ENCODE data around the gene NOX4.
"Not testable (repeated sequence)": the region's sequence is repeated elsewhere in the genome, so short reads cannot be mapped to it uniquely, and the experiment has no call there.

DNA sequence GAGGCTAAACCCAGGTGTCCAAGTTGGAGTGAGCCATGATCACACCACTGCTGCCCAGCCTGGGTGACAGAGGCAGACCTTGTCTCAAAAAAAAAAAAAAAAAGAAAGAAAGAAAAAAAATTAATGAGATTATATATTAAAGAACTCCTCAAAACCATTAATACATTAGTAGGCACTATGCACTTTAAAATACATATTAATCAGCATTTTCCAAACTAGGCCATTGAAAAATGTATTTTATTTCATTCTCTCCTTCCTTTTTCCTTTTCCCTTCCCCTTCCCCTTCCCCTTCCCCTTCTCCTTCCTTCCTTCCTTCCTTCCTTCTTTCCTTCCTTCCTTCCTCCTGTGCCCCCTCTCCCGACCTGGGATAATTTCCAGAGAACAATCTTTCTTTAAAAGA, 99.5 kb downstream of the NOX4 start:
- TF ChIP-seq, protein P1, sequence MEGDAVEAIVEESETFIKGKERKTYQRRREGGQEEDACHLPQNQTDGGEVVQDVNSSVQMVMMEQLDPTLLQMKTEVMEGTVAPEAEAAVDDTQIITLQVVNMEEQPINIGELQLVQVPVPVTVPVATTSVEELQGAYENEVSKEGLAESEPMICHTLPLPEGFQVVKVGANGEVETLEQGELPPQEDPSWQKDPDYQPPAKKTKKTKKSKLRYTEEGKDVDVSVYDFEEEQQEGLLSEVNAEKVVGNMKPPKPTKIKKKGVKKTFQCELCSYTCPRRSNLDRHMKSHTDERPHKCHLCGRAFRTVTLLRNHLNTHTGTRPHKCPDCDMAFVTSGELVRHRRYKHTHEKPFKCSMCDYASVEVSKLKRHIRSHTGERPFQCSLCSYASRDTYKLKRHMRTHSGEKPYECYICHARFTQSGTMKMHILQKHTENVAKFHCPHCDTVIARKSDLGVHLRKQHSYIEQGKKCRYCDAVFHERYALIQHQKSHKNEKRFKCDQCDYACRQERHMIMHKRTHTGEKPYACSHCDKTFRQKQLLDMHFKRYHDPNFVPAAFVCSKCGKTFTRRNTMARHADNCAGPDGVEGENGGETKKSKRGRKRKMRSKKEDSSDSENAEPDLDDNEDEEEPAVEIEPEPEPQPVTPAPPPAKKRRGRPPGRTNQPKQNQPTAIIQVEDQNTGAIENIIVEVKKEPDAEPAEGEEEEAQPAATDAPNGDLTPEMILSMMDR (IDR thresholded peaks at IDR 0.05) = not testable (repeated sequence)
- not testable (repeated sequence) for TF ChIP-seq POLR2A, POLR2AphosphoS5 (IDR thresholded peaks at IDR 0.05)
